Measurements from ENCODE around the gene STMP1. TPM values are rescaled to one million over a fixed set of nuclear protein-coding genes. Genes with fewer than 3 reads are reported as not detected.
A peak's percentile ranks its signal among the peaks of the same experiment; 100 is the strongest.

Gene STMP1
- total and polyA plus RNA-seq, 2 of the 13 experiments (the other 11 are each of a cell fraction or from before 2014, with no cell fraction given), result 7.2 to 16.2 TPM

- TF ChIP-seq ZHX2 (IDR thresholded peaks at IDR 0.05; ENCODE audit: low read depth) (no peak; the same call in 1 of the 2 replicates), ZHX2 (CRISPR knock-in tag; IDR thresholded peaks at IDR 0.05; ENCODE audit: borderline replicate concordance) (peak; percentile 92), DMAP1 (CRISPR knock-in tag; IDR thresholded peaks at IDR 0.05) (peak; percentile 88), ZNF337 (CRISPR knock-in tag; IDR thresholded peaks at IDR 0.05; ENCODE audit: borderline replicate concordance, low read depth) (no peak), FOXK1 (CRISPR knock-in tag; IDR thresholded peaks at IDR 0.05; ENCODE audit: borderline replicate concordance, low read depth) (peak; percentile 62; the same call in 1 of the 2 replicates), GLI4 (CRISPR knock-in tag; IDR thresholded peaks at IDR 0.05; ENCODE audit: borderline replicate concordance) (peak; percentile 74; the same call in 1 of the 2 replicates), ZNF333 (CRISPR knock-in tag; IDR thresholded peaks at IDR 0.05; ENCODE audit: borderline replicate concordance) (no peak), TFE3 (CRISPR knock-in tag; IDR thresholded peaks at IDR 0.05) (peak; percentile 40; the same call in 1 of the 2 replicates), RFX5 (IDR thresholded peaks at IDR 0.05; ENCODE audit: low read depth, low read length) (no peak), ZNF446 (CRISPR knock-in tag; IDR thresholded peaks at IDR 0.05) (no peak), MYPOP (CRISPR knock-in tag; IDR thresholded peaks at IDR 0.05) (0 out of 2 replicates have a peak, but pooled peaks have one; percentile 13), ZNF101 (CRISPR knock-in tag; IDR thresholded peaks at IDR 0.05; ENCODE audit: borderline replicate concordance, low read depth) (no peak), HNRNPLL (IDR thresholded peaks at IDR 0.05; ENCODE audit: low read depth, low read length, poor library complexity, severe bottlenecking) (peak; percentile 74), BORCS8-MEF2B (CRISPR knock-in tag; IDR thresholded peaks at IDR 0.05) (peak; percentile 68), SNAPC5 (CRISPR knock-in tag; IDR thresholded peaks at IDR 0.05; ENCODE audit: borderline replicate concordance) (peak; percentile 62; the same call in 1 of the 2 replicates), ZNF780A (CRISPR knock-in tag; IDR thresholded peaks at IDR 0.05) (no peak), BATF2 (CRISPR knock-in tag; IDR thresholded peaks at IDR 0.05) (peak; percentile 76)
Measured at GRCh38 chr7:135662373-135663114, at the start of gene STMP1 (continued).

Data from HepG2 (cell line).